Measurements from ENCODE around the gene PPIC.
A peak's percentile ranks its signal among the peaks of the same experiment; 100 is the strongest.

Gene PPIC

DNA sequence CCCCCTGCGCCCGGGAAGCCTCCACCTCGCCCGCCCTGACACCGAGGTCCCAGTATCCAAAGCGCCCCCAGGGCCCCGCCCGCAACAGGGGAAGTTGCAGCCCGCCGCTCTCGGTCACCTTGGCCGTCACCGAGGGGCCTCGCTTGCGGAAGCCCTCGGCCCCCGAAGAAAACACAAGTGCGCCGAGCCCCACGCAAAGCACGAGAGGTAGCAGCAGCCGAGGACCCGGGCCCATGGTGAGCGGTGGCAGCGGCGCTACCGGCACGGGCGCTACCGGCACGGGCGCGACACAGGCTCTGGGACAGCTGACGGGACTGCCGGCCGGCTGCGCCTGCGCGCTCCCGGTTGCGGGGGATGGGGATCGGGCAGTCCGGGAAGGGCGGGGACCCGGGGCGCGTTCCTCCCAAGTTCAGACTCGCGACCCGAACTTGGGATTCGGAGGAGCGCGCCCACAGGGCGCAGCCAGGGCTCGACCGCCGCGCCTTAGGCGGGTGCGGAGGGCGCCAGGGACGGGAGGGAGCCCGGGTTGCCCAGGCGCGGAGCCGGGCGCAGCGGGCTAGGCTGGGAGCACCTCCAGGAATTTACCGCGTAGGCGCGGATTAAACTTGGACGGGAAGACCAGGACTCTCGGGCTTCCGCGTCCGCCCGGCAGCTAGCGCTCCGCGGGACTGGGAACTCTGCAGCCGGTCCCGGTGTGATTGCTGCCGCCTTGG, at the start of gene PPIC:
PPIC (minus strand) TSS at position 335 of the 713 bp plus-strand sequence; CDS start at position 235, 100 bp downstream.
- DNase-seq = peak; percentile 40

DNA sequence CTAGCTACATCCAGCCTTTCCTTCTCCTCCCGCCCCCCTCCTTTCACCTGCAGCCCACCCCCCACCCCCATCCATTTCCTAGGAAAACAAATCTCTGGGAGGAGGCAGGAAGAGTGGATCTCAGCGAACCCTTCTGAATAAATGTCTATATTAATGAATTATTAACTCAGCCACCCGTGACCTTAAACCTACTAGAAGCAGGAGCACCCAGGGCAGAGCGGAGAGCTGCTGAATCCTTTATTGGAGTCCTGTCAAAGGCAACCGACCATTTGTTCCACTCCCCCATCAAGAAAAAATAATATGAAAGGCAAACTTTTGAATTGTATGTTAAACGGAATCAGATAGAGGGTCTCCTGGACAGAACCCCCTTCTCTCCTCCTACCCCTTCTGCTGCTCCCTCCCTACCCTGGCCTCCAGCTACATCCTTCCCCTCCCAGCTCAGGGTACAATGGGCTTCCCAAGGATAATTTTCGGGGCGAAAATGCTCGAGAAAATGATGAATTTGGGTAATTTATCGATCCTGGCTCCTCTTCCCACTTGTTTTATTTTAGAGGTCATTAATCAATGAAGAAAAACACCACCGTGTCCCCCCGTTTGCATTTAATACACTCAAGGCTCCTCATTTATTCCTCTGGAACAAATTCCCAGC, 49.2 kb upstream of the PPIC start:
- DNase-seq = no peak

DNA sequence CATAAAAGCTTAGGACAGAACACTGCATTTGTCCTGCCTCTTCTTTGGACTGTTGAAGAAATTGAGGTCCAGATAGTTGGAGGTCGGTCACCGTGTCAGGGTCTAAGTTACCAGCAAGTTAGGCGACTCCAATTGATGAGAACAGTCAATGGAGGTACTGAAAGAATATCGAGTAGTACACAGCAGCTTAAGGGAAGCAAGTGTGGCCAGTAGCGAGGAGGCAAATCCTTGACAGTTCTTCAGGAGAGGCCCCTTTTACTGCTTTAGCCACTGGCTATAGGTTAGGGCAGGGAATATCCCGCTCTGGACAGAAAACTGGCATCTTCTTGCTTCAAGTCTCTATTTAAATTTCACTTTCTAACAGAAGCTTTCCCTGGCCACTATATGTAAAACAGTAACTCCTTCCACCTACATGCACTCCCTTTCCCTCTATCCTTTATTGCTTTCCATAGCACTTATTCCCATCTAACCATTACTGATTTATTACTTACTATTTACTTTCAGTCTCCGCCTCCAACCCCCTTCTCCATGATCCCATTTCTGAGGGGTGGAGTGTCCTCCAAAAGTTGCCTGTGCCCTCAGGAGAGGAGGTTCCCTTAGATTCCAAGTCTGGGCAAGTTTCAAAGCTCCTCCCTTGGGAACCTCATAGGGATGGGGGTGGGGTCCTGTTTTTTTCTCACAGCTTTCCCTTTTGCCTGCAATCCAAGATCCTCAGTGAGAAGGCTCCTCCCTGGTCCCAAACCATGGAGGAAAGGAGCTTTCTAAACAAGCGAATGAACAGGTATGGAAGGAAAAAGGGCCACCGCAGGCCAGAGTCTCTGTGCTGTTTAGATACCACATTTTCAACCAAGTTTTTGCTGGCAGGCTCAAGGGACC, 48.4 kb upstream of the PPIC start:
- DNase-seq = no peak

DNA sequence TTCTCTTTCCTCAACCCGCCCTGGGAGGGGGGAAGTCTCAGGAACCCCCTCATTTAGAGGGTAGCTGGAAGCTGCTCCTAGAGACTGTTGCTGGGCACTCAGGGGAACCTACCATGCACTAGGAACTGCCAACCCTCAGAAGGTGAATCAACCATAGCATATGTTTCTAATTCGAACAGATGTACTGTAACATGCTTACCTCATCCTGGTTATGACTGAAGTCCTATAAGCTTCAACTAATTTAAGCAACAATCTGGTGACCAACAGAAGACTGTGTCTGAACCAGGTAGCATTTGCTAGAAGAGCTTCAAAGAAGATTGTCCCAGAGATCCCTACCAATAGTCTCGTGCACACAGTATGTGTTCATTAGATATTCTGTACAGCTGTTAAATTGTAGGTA, 46.8 kb upstream of the PPIC start:
- DNase-seq = no peak

DNA sequence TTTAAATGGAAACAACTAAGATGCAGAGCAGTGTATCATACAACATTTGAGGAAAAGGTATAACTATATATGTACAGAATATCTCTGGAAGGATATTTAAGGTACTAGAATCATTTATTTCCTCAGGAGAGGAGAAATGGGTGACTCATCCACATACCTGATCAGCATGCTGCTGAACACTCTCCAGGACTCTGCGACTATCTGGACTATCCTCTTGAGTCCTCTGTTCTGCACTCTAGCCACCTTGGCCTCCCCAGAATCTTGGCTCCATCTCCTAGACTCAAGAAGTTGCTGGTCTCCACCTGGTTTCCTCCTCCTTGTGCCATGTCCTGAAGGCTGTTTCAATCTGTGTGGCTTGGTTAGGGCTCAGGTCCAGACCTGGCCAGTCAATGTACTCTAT, 43.7 kb upstream of the PPIC start:
- DNase-seq = no peak

DNA sequence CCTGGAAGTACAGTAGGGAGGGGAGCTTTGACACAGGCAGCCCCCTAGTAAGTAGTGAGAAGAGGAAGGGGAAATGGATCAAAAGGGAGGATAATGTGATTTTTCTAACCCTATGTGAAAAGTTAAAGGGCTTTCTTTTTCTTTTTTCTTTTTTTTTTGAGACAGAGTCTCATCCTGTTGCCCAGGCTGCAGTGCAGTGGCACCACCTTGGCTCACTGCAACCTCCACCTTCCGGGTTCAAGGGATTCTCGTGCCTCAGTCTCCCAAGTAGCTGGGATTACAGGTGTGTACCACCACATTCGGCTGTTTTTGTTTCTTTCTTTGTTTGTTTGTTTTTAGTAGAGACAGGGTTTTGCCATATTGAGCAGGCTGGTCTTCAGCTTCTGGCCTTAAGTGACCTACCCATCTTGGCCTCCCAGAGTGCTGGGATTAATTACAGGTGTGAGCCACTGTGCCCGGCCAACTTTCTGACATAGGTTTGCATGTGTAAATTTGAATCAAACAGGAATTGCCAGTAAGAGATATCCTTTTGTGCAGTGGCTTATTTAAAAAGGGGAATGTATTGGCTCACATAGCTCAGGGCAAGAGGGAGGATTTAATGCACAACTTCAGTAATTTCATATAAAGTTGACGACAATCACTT, 39.1 kb upstream of the PPIC start:
- DNase-seq = no peak

DNA sequence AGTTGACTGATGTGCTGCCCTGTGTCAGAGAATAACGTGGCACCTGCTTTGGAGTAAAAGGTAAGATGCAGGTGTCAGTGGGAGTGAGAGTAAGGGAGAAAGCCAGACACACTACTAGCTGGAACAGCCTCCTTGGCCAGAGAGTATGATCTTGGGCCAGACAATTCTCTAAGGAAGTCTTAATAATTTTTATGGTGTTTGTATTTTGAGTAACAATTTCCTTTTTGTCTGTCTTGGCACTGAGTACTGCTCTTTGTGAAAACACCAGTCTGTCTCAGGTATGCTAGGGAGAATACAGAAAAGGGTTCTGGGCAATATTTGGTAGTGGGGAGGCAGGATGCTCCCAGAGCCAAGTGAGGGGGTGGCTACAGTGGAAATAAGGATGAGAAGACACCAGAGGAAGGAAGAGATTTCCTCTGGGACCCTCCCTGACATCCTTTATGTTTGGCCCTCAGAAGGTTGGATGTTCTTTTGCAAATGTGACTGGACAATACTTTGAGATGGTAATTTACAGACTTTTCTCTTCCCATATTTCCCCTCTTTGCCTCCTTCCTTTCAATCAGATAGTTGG, 31.9 kb upstream of the PPIC start:
- no peak for DNase-seq

DNA sequence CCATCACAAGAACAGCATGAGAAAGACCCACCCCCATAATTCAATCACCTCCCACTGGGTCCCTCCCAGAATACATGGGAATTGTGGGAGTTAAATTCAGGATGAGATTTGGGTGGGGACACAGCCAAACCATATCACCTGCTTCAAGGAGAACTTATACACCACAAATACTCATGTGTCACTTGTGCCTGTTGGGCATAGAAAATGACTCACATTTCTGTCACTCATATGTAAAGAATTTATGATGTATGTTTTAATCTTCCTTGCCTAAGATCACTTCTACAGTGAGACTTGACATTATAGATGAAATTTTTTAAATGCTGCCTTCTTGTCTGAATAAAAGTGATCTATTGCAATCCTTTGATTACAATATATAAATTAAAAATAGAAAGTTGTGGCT, 29.5 kb upstream of the PPIC start:
- DNase-seq = no peak

DNA sequence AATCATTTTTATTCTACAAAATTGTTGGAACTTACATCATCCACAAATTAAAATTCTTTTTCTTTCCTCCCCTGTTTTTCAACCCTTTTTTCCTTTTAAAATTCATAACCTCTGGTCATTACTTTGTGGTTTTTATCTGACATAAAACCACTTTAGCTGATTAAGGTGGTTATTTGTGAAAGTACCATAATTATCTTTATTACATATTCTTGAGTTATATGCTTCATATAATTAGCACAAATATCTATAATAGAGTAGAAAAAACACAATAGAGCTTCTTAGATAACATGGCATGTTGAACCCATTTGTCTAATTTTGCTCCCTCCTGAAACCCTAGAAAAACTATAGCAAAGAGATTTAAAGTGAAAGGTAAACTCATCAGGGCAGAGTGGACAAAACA, 22.9 kb upstream of the PPIC start:
- DNase-seq = no peak

DNA sequence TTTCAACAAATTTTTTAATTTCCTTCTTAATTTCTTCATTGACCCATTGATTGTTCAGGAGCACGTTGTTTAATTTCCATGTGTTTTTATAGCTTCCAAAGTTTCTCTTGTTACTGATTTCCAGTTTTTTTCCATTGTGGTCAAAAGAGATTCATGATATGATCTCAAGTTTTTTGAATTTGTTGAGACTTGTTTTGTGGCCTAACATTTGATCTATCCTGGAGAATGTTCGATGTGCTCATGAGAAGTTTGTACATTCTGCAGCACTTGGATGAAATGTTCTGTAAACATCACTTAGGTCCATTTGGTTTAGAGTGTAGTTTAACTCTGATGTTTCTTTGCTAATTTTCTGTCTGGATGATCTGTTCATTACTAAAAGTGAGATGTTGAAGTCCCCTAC, 14.7 kb upstream of the PPIC start:
- DNase-seq = no peak

DNA sequence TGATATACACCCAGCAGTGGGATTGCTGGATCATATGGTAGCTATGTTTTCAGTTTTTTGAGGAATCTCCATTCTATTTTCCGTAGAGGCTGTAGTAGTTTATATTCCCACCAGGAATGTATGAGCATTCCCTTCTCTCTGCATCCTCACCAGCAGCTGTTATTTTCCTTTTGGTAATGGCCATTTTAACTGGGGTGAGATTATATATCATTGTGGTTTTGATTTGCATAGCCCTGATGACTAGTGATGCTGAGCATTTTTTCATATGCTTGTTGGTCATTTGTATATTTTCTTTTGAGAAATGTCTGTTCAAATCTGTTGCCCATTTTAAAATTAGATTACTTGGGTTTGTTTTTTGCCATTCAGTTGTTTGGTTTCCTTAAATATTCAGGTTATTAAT, 11.2 kb upstream of the PPIC start:
- no peak for DNase-seq

DNA sequence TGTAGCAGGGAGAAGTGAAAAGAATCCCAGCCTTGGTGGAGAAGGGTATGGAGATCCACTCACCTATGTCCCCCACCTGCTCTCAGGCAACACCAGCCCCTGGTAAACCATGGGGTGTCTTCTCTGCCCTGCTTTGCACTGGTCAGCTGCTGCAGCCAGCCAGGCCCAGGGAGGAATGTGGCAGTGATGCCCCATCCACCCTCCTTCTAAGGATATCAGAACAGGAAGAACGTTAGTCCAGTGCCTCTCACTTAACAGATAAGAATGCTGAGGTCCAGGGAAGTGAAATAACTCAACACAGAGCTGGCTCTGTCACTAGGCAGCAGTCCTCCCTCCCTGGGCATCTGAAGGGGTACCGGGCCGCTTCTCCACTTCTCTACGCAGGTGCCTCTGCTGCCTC, 9.7 kb upstream of the PPIC start:
- no peak for DNase-seq

DNA sequence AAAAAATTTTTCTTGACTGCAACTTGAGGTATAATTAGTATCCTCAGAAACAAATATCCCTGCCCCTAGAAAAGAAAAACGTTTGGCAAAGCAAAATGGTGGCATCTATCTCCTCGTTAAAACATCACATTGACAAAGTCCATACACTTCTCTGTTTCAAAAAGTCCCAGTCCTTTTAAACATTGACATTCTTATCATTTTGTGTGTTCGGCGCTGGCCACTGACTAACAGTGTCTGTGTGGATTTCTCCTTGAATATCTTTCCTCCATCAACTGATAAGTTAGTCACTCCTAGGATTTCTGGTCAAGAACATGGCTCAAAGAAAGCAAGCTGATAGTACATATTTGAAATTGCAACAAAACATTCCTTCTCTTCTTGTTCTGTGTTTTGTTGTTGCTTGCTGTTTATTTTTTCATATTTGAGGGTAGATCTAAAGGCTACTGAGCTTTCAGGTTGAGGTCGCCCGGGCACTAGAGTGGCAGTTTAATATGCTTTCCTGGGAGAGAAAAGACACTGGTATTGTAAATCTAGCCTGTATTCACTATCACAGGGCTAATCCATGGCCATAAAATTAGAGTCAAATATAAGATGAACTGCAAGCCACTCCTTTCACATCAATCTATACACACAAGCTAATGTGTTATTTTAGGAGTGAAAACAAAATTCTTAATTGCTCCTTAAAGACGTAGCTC, 8.5 kb upstream of the PPIC start:
- no peak for DNase-seq

DNA sequence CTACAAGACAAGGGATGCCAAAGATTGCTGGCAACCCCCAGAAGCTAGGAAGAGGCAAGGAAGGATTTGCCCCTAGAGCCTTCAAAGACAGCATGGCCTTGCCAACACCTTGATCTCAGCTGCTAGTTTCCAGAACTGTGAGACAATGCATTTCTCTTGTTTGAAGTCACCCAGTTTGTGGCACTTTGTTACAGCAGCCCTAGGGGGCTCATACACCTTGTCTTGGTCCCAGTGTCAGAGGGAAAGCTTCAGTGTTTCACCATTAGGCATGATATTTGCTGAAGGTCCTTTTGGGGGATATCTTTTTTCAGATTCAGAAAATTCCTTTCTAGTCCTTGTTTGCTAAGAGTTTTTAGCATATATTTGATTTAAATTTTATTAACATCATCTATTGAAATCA, 3.1 kb upstream of the PPIC start:
- no peak for DNase-seq

DNA sequence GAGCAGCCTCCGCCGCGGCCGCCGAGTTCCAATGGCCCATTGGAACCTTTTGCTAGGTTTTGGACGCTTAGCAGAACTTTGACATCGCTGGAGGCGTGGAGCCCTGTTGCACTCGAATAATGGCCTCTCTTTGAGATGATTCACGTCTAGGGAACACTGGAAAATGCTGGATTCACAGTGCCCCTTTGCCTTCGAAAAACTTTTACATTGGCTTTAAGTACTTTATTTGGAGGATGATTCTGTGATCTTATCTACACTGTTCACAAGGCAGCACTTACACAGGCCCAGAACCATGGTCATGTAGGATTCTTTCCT, 536 bp upstream of the PPIC start:
- no peak for DNase-seq

DNA sequence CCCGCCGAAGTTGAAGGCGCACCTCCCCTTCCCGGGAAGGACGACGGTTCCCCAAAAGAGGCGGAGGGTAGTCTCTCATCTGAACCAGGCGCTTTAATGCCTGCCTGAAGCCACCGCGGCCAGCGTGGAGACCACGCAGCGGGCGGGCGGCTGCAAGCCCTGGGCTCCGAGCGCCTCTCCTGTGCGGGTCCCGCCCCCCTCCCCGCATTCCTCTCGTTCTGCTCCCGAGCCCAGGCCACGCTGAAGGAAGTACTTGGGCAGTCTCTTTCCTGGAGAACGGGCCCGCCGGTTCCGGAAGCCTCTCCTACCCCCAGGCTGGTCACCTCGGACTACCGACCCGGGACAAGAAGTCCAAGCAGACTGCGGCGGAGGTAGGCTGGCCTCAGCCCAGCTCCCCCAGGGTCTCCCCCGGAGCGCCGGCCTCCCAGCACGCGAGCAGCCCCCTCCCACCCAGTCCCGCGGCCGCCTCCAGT, 571 bp downstream of the PPIC start:
- peak; percentile 29 for DNase-seq

DNA sequence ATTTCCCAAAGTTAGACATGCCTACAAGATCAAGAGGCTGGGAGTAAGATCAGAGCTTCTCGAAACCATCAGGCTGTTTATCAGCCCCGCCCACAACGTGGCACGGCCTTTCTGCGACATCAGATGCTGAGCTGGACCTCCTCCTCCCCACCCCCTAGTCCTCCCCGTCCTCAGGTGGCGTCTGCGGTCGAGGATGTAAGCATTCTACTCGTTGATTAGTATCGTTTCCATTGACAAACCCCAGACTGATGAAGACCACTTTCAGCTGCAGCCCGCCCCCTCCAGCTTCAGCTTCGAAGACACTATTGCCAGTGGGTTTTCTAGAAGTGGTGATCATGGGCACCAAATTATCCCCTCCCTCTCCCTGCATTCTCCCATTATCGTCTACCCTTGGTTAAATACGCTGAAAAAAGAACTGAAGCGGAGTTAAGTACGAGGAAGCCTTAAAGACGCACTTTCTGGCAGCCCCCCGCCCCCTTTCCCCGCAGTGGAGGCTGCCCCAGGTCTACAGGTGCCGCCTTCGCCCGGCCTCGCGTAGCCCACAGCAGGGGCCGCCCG, 1.1 kb downstream of the PPIC start:
- peak; percentile 55 for DNase-seq

DNA sequence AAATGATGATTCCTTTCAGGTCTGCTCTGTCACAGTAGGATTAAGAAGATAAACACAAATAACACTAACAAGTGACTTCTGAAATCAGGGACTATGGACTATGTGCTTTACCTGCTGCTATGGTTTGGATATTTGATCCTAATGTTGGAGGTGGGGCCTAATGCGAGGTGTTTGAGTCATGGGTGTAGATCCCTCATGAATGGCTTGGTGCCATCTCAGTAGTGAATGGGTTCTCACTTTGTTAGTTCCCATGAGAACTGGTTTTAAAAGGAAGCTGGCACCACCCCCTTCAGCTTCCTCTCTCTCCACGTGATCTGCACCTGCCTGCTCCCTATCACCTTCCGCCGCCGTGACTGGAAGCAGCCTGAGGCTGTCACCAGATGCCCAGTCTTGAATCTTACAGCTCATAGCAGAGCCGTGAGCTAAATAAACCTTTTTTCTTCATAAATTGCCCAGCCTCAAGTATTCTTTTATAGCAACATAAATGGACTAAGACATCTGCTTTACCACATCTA, 3.3 kb downstream of the PPIC start:
- DNase-seq = no peak

DNA sequence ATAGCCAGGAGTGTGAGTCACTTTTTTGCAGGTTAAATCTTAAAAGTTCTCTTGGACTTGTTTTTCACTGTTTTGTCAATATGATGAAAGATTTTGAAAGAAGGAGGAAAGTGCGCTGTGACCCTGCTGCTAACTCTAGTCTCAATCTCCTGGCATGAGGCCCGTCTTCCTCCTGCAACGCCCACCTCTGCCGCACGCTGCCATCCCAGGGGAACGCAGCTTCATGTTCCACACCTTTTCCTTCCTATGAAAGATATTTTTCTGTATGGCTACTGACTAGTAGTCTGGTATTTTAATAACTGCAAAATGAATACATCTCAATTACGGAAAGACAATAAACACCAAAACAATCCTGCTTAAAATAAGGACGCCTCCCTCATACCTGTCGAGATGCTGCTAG, 8.3 kb downstream of the PPIC start:
- DNase-seq = no peak

DNA sequence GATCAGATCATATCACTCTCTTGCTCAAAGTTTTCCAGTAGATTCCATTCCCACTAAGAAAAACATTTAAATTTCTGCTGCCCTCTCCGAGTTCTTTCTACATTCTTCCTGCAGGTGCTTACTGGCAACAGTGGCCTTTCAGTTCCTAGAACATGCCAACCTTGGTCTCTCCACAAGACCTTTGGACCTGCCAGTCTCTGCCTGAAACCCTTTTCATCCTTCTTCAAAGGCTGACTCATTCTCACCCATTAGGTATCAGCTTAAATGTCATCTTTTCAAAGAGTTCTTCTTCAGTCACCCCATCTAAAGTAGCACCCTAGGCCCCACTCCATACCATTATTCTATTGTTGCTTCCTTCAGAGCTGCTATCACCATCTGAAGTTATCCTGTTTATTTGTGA, 21.8 kb downstream of the PPIC start:
- DNase-seq = no peak

DNA sequence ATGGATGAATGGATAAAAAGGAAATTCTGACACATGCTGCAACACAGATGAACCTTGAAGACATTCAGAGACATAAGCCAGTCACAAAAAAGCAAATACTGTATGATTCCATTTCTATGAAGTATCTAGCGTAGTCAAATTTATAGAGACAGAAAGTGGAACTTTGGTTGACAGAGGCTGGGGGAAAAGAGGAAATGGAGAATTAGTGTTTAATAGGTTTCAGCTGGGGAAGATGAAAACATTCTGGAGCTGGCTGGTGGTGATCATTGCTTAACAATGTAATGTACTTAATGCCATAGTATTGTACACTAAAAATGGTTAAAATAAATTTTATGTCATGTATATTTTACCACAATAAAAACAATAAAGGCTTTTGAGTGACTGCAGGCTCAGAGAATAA, 24.2 kb downstream of the PPIC start:
- DNase-seq = no peak

DNA sequence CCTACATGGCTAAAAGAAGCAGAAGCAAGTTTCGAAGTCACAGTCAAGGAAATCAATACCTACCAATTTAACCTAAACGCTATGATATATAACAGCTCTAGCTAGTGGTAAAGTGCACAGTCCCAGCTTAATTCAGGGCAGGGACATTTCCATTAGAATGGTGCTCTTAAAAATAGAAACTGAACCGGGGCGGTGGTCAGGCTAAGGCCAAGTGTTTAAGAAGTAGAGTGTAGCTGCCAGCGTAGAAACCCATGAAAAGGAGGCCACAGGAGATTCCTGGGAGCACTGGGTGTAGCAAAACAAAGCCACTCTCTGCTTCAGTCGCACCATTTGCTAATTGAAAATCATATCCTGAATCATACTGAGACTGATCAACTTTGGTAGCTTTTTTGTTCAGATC, 28.8 kb downstream of the PPIC start:
- no peak for DNase-seq

Data from NCI-H748 treated with DMSO at 0.1 percent for 48 hours (cell line).